Endothelial cell of umbilical vein (primary cell): Measurements from ENCODE around the gene PTGFRN.

Source experiments
- CTCF ChIP-seq, 2 donors: IDR thresholded peaks; 1 replicate in 1 of 2; 2 replicates in 1 of 2; pipeline ENCODE4 v1.5.1; 2011; ENCODE audit warnings: low read length in 2 of 2, mild to moderate bottlenecking in 2 of 2, moderate library complexity in 2 of 2, control low read depth in 1 of 2, inconsistent platforms in 1 of 2, low read depth in 1 of 2; ENCODE audit not compliant: insufficient read depth in 1 of 2; ENCODE audit errors: extremely low read depth in 1 of 2
- MAX ChIP-seq: IDR thresholded peaks from 2 replicates; pipeline ENCODE4 v1.6.1; 2011; ENCODE audit not compliant: insufficient read depth, insufficient read length
- POLR2A ChIP-seq: IDR thresholded peaks from 2 replicates; pipeline ENCODE4 v1.6.1; 2012; ENCODE audit warnings: low read depth, mild to moderate bottlenecking, control low read depth, low read length
- POLR2AphosphoS5 ChIP-seq: IDR thresholded peaks from 2 replicates; pipeline ENCODE4 v1.6.1; 2012; ENCODE audit warnings: low read depth, mild to moderate bottlenecking, control low read depth, low read length, moderate library complexity; ENCODE audit not compliant: insufficient read depth

- TF ChIP-seq CTCF (IDR thresholded peaks at IDR 0.05; ENCODE audit: extremely low read depth in 1 of 2, insufficient read depth in 1 of 2, low read depth in 1 of 2, low read length in 2 of 2) (no peak), POLR2AphosphoS5 (no peak), MAX (no peak), POLR2A (no peak)
Observed at GRCh38 chr1:116961606-116962005, 51.9 kb downstream of the PTGFRN start.
